Osteoblast (primary cell): ENCODE measurements around the gene OR2J3. TPM values are rescaled to one million over a fixed set of nuclear protein-coding genes. Genes with fewer than 3 reads are reported as not detected.
"Not testable (repeated sequence)": the region's sequence is repeated elsewhere in the genome, so short reads cannot be mapped to it uniquely, and the experiment has no call there.

Source experiments
- DNase-seq: peaks from one replicate; pipeline ENCODE4 v3.0.0; 2011; ENCODE audit warnings: low spot score, mixed read lengths; ENCODE audit not compliant: insufficient read length; ENCODE audit errors: missing footprints
- H2AFZ ChIP-seq: 2 replicates; pipeline ENCODE4 v1.6.0; 2011; ENCODE audit warnings: mild to moderate bottlenecking, low read length
- H3K27ac ChIP-seq: 2 replicates; pipeline ENCODE4 v1.5.1; 2011; ENCODE audit warnings: mild to moderate bottlenecking, low read depth, low read length, moderate library complexity
- H3K27me3 ChIP-seq: 2 replicates; pipeline ENCODE4 v1.6.0; 2012; ENCODE audit warnings: mild to moderate bottlenecking, control low read depth, inconsistent platforms, low read length, moderate library complexity; ENCODE audit not compliant: insufficient read depth
- H3K36me3 ChIP-seq: 2 replicates; pipeline ENCODE4 v1.5.1; 2011; ENCODE audit warnings: mild to moderate bottlenecking, low read length, control low read depth, moderate library complexity; ENCODE audit not compliant: insufficient read depth
- H3K4me1 ChIP-seq: 2 replicates; pipeline ENCODE4 v1.5.1; 2011; ENCODE audit warnings: mild to moderate bottlenecking, low read length, control low read depth, moderate library complexity; ENCODE audit not compliant: insufficient read depth
- H3K4me2 ChIP-seq: 2 replicates; pipeline ENCODE4 v1.6.0; 2011; ENCODE audit warnings: mild to moderate bottlenecking, low read length; ENCODE audit not compliant: insufficient read depth
- H3K4me3 ChIP-seq: fragments of 200-600 bp; sonication (generic); 3 replicates; pipeline ENCODE4 v1.5.1; 2012; ENCODE audit warnings: mild to moderate bottlenecking, low read length, inconsistent platforms; ENCODE audit not compliant: insufficient read depth
- H3K79me2 ChIP-seq: 2 replicates; pipeline ENCODE4 v1.6.0; 2012; ENCODE audit warnings: mild to moderate bottlenecking, low read length, control low read depth, inconsistent platforms; ENCODE audit not compliant: insufficient read depth
- H3K9me3 ChIP-seq: 2 replicates; pipeline ENCODE4 v1.5.1; 2011; ENCODE audit warnings: low read depth, low read length, control low read depth
- H4K20me1 ChIP-seq: 2 replicates; pipeline ENCODE4 v1.6.0; 2012; ENCODE audit warnings: mild to moderate bottlenecking, low read length, control low read depth; ENCODE audit not compliant: insufficient read depth
- CTCF ChIP-seq: IDR thresholded peaks from 2 replicates; pipeline ENCODE4 v1.5.1; 2011; ENCODE audit warnings: mild to moderate bottlenecking, low read depth, low read length, moderate library complexity; ENCODE audit errors: extremely low read depth
- total RNA-seq: library from RNA; depleted of rRNA; stranded (reverse); fragments of >200 nt; gene quantifications from 2 replicates; pipeline ENCODE4 v1.2.3, GENCODE V29; 2012

OR2J3 gene
- total RNA-seq, 1 donor: not detected

DNA sequence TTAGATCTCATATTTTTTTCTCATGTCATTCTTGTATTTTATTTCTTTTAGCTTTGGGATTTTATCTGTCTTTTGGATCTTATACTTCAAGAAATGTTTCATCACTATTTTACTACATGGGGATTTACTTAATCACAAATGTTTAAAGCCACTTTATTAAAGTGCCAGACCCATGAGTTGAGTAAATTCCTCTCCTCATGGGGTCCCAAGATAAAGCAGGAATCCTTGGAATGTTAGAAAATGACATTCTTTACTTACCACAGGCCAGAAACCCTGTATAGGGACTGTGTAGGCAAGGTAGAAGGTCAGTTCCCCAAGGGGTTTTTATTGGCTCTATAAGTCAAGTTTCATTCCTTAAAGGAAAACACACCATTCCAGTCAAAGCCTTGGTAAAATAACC lies 34.5 kb downstream of the OR2J3 start:
- Histone ChIP-seq H3K4me2 (no peak overlapping the region), H3K79me2 (no peaks in the 10 kb centered on the region), H3K9me3 (no peaks in the 10 kb centered on the region), H2AFZ (no peak overlapping the region), H3K27ac (no peak overlapping the region), H4K20me1 (no peaks in the 10 kb centered on the region), H3K4me3 (no peak overlapping the region), H3K4me1 (no peaks in the 10 kb centered on the region), H3K27me3 (no peaks in the 10 kb centered on the region), H3K36me3 (no peaks in the 10 kb centered on the region)
- DNase-seq: no peak
- TF ChIP-seq CTCF: no peak

- no peaks in the 10 kb centered on the region for H3K27me3 ChIP-seq
- H3K4me3 ChIP-seq: no peak overlapping the region
- H3K36me3 ChIP-seq: no peaks in the 10 kb centered on the region
- no peaks in the 10 kb centered on the region for H3K4me1 ChIP-seq
- DNase-seq: no peak
- H3K4me2 ChIP-seq: no peak overlapping the region
- H3K27ac ChIP-seq: no peak overlapping the region
- no peaks in the 10 kb centered on the region for H4K20me1 ChIP-seq
- H2AFZ ChIP-seq: no peak overlapping the region
- TF ChIP-seq CTCF: no peak
- H3K79me2 ChIP-seq: no peaks in the 10 kb centered on the region
- H3K9me3 ChIP-seq: no peaks in the 10 kb centered on the region
Observed at GRCh38 chr6:29146179-29146578, 38.3 kb downstream of the OR2J3 start.

DNA sequence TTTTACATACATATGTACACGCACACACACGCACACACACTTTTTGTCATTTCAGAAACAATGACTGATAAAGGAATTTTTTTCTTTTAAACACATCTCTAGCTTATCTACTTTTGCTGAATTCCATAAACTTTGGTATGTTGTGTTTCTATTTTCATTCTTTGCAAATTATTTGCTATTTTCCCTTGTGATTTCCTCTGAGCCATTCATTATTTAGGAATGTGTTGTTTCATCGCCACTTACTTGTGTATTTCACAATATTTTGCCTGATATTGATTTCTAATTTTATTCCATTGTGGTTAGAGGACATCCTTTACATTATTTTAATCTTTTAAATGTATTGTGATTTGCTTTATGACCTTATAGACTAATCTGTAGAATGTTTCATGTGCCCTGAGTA lies 39.2 kb downstream of the OR2J3 start:
- no peaks in the 10 kb centered on the region for H4K20me1 ChIP-seq
- no peaks in the 10 kb centered on the region for H3K27me3 ChIP-seq
- no peak for DNase-seq
- H3K4me3 ChIP-seq: no peak overlapping the region
- H3K4me2 ChIP-seq: no peak overlapping the region
- H2AFZ ChIP-seq: no peak overlapping the region
- H3K4me1 ChIP-seq: no peaks in the 10 kb centered on the region
- H3K79me2 ChIP-seq: no peaks in the 10 kb centered on the region
- H3K27ac ChIP-seq: no peak overlapping the region
- TF ChIP-seq CTCF: no peak
- H3K9me3 ChIP-seq: no peaks in the 10 kb centered on the region
- no peaks in the 10 kb centered on the region for H3K36me3 ChIP-seq

DNA sequence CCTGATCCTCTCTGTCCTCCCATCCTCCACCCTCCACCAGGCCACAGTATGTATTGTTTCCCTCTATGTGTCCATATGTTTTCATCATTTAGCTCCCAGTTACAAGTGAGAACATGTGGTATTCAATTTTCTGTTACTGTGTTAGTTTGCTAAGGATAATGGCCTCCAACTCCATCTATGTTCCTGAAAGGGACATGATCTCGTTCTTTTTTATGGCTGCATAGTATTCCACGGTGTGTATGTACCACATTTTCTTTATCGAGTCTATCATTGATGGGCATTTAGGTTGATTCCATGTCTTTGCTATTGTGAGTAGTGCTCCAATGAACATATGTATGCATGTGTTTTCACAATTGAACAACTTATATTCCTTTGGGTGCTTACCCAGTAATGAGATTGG lies 41.6 kb downstream of the OR2J3 start:
- not testable (repeated sequence) for H3K27me3 ChIP-seq, H3K27ac ChIP-seq, H3K4me3 ChIP-seq, H3K79me2 ChIP-seq, H3K36me3 ChIP-seq, H3K4me1 ChIP-seq, H3K4me2 ChIP-seq, H2AFZ ChIP-seq, H4K20me1 ChIP-seq, DNase-seq, H3K9me3 ChIP-seq

DNA sequence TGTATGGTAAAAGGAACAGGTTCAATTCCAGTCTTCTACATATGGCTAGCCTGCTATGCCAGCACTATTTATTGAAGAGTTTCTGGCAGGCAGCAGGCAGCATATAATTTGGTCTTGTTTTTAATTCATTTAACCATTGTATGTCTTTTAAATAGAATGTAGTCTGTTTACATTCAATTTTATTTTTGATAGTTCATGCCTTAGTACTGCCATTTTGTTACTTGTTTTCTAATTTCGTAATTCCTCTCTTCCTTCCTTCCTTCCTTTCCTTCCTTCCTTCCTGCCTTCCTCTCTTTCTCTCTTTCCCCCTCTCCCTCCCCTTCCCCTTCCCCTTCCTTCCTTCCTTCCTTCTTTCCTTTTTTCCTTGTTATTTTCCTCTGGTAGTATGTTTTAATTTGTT lies 45.2 kb downstream of the OR2J3 start:
- Histone ChIP-seq H2AFZ (no peak overlapping the region), H4K20me1 (no peaks in the 10 kb centered on the region), H3K4me3 (no peak overlapping the region), H3K27me3 (no peaks in the 10 kb centered on the region), H3K27ac (no peak overlapping the region), H3K36me3 (no peaks in the 10 kb centered on the region), H3K79me2 (no peaks in the 10 kb centered on the region), H3K4me1 (no peaks in the 10 kb centered on the region), H3K9me3 (no peaks in the 10 kb centered on the region), H3K4me2 (no peak overlapping the region)
- no peak for TF ChIP-seq CTCF
- no peak for DNase-seq

DNA sequence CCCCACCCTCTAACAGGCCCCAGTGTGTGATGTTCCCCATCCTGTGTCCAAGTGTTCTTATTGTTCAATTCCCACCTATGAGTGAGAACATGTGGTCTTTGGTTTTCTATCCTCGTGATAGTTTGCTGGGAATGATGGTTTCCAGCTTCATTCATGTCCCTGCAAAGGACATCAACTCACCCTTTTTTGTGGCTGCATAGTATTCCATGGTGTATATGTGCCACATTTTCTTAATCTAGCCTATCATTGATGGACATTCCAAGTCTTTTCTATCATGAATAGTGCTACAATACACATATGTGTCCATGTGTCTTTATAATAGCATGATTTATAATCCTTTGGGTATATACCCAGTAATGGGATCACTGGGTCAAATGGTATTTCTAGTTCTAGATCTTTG lies 47.3 kb downstream of the OR2J3 start:
- not testable (repeated sequence) for H2AFZ ChIP-seq, H3K4me2 ChIP-seq, H3K79me2 ChIP-seq, H3K27ac ChIP-seq, DNase-seq, H3K27me3 ChIP-seq, H3K4me1 ChIP-seq, H3K36me3 ChIP-seq, H3K9me3 ChIP-seq, H4K20me1 ChIP-seq, H3K4me3 ChIP-seq
